RWPE2 (cell line): ENCODE results near the gene UTP14C.

Source experiments
- ATAC-seq: fragments of 200-7000 bp; cut with Tn5 transposase; 3 replicates; pipeline ENCODE4 v1.9.1; 2021; ENCODE audit warnings: low read depth
- DNase-seq: peaks from one replicate; pipeline ENCODE4 v3.0.0-alpha.2; 2020; ENCODE audit warnings: low spot score
- H3K27ac ChIP-seq: fragments of 450-650 bp; 2 replicates; pipeline ENCODE4 v1.5.1; 2017; ENCODE audit warnings: mild to moderate bottlenecking; ENCODE audit not compliant: poor library complexity, severe bottlenecking
- H3K27me3 ChIP-seq: fragments of 250-450 bp; sonication (Bioruptor Pico); 2 replicates; pipeline ENCODE4 v1.5.1; 2021; ENCODE audit warnings: mild to moderate bottlenecking, moderate library complexity; ENCODE audit not compliant: insufficient read depth, poor library complexity, severe bottlenecking
- H3K36me3 ChIP-seq: fragments of 250-450 bp; sonication (Bioruptor Pico); 2 replicates; pipeline ENCODE4 v1.5.1; 2020; ENCODE audit warnings: low read depth, mild to moderate bottlenecking, moderate library complexity
- H3K4me1 ChIP-seq: fragments of 250-450 bp; sonication (Bioruptor Pico); 2 replicates; pipeline ENCODE4 v1.5.1; 2021; ENCODE audit warnings: mild to moderate bottlenecking, moderate library complexity; ENCODE audit not compliant: insufficient read depth, poor library complexity, severe bottlenecking
- H3K4me3 ChIP-seq: fragments of 250-450 bp; sonication (Bioruptor Pico); 2 replicates; pipeline ENCODE4 v1.5.1; 2021; ENCODE audit warnings: mild to moderate bottlenecking, moderate library complexity; ENCODE audit not compliant: severe bottlenecking
- H3K9me3 ChIP-seq: fragments of 250-450 bp; sonication (Bioruptor Pico); 2 replicates; pipeline ENCODE4 v1.5.1; 2021; ENCODE audit warnings: mild to moderate bottlenecking, moderate library complexity; ENCODE audit not compliant: severe bottlenecking
- TF ChIP-seq, protein P1 (sequence below): fragments of 450-650 bp; IDR thresholded peaks from one replicate; pipeline ENCODE4 v1.5.1; 2017; ENCODE audit warnings: mild to moderate bottlenecking, moderate library complexity; ENCODE audit not compliant: poor library complexity, severe bottlenecking

UTP14C gene

GRCh38 chr13:52033039-52033438 lies 8.5 kb downstream of the UTP14C start:
- no peak overlapping the region for H3K27ac ChIP-seq
- DNase-seq, result no peak
- H3K27me3 ChIP-seq, result no peaks in the 10 kb centered on the region
- H3K9me3 ChIP-seq, result no peaks in the 10 kb centered on the region
- H3K36me3 ChIP-seq, result peaks cover 12% of the 10 kb centered on the region
- ATAC-seq, result no peak
- TF ChIP-seq, protein P1, sequence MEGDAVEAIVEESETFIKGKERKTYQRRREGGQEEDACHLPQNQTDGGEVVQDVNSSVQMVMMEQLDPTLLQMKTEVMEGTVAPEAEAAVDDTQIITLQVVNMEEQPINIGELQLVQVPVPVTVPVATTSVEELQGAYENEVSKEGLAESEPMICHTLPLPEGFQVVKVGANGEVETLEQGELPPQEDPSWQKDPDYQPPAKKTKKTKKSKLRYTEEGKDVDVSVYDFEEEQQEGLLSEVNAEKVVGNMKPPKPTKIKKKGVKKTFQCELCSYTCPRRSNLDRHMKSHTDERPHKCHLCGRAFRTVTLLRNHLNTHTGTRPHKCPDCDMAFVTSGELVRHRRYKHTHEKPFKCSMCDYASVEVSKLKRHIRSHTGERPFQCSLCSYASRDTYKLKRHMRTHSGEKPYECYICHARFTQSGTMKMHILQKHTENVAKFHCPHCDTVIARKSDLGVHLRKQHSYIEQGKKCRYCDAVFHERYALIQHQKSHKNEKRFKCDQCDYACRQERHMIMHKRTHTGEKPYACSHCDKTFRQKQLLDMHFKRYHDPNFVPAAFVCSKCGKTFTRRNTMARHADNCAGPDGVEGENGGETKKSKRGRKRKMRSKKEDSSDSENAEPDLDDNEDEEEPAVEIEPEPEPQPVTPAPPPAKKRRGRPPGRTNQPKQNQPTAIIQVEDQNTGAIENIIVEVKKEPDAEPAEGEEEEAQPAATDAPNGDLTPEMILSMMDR, result no peak
- H3K4me1 ChIP-seq, result no peaks in the 10 kb centered on the region
- no peak overlapping the region for H3K4me3 ChIP-seq

- ATAC-seq (no peak), DNase-seq (no peak)
- Histone ChIP-seq H3K27ac (no peak overlapping the region), H3K36me3 (no peaks in the 10 kb centered on the region), H3K27me3 (no peaks in the 10 kb centered on the region), H3K9me3 (no peaks in the 10 kb centered on the region), H3K4me1 (no peaks in the 10 kb centered on the region), H3K4me3 (no peak overlapping the region)
- TF ChIP-seq, protein P1, result no peak
Measured at GRCh38 chr13:52034616-52035226, 10.2 kb downstream of the UTP14C start.

DNA sequence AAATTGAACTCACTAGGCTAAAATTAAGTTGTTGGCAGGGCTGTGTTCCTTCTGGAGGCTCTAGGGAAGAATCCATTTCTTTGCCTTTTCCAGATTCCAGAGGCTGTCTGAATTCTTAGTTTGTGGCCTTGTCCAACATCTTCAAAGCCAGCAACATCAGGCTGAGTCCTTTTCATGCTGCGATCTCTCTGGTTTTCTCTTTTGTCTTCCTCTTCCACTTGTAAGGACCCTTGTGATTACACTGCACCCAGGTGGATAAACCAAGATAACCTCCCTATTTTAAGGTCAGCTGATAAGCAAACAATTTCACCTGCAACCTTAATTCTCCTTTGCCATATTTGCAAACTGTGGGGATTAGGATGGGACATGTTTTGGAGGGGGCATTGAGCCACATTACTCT lies 11.5 kb downstream of the UTP14C start:
- Histone ChIP-seq H3K4me3 (no peak overlapping the region), H3K27ac (no peak overlapping the region), H3K36me3 (no peaks in the 10 kb centered on the region), H3K27me3 (no peaks in the 10 kb centered on the region), H3K9me3 (no peaks in the 10 kb centered on the region), H3K4me1 (no peaks in the 10 kb centered on the region)
- ATAC-seq, result no peak
- DNase-seq, result no peak
- TF ChIP-seq, protein P1, result no peak

DNA sequence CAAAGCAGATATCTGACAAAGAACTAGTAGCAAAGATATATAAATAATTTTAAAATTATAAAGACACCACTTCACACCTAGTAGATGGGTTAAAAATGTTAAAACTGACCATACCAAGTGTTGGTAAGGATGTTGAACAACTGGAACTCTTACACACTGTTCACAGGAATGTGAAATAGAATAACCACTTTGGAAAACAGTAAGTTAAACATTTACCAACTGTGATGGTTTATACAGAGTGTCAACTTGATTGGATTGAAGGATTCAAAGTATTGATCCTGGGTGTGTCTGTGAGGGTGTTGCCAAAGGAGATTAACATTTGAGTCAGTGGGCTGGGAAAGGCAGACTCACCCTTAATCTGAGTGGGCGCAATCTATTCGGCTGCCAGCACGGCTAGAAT lies 19.2 kb downstream of the UTP14C start:
- ATAC-seq, result no peak
- DNase-seq, result no peak
- H3K4me1 ChIP-seq, result no peaks in the 10 kb centered on the region
- no peak overlapping the region for H3K4me3 ChIP-seq
- no peaks in the 10 kb centered on the region for H3K9me3 ChIP-seq
- H3K27ac ChIP-seq, result no peak overlapping the region
- no peaks in the 10 kb centered on the region for H3K36me3 ChIP-seq
- TF ChIP-seq, protein P1, result no peak
- no peaks in the 10 kb centered on the region for H3K27me3 ChIP-seq

GRCh38 chr13:52047463-52047862 lies 23.0 kb downstream of the UTP14C start:
- no peak overlapping the region for H3K27ac ChIP-seq
- no peaks in the 10 kb centered on the region for H3K4me1 ChIP-seq
- H3K27me3 ChIP-seq, result no peaks in the 10 kb centered on the region
- ATAC-seq (no peak), DNase-seq (no peak)
- H3K4me3 ChIP-seq, result no peak overlapping the region
- TF ChIP-seq, protein P1, result no peak
- no peaks in the 10 kb centered on the region for H3K9me3 ChIP-seq
- no peaks in the 10 kb centered on the region for H3K36me3 ChIP-seq
